T47D (cell line): ENCODE measurements around the gene SERAC1.

Source experiments
- DNase-seq, 2 experiments: peaks; one replicate each; pipeline versions ENCODE4 v3.0.0 to v3.0.0-alpha.2; 2011 to 2012; ENCODE audit warnings: low read depth in 1 of 2, low spot score in 1 of 2
- JUND ChIP-seq: IDR thresholded peaks from 2 replicates; pipeline ENCODE4 v1.6.1; 2012; ENCODE audit warnings: low read depth
- in situ Hi-C: cut with HindIII; loops from 2 replicates; pipeline ENCODE4 v1.10.0; 2016; ENCODE audit warnings: low sequenced_read_pairs, low pct_unique_long_range_greater_than_20kb

Gene SERAC1

GRCh38 chr6:158077676-158078075 lies 90.4 kb downstream of the SERAC1 start:
- no peak for DNase-seq
- in situ Hi-C loops, result no loop called here
- no peak for TF ChIP-seq JUND

GRCh38 chr6:158076548-158076947 lies 91.5 kb downstream of the SERAC1 start:
- in situ Hi-C loops, result no loop called here
- no peak for DNase-seq
- TF ChIP-seq JUND, result no peak

GRCh38 chr6:158073776-158074175 lies 94.3 kb downstream of the SERAC1 start:
- in situ Hi-C loops, result no loop called here
- no peak for DNase-seq
- no peak for TF ChIP-seq JUND

- in situ Hi-C loops, result no loop called here
- peak; percentile 58 to 69 for DNase-seq
- TF ChIP-seq JUND, result no peak
These were observed 95.9 kb downstream of the SERAC1 start for GRCh38 chr6:158072083-158072721.

- in situ Hi-C loops, result no loop called here
- DNase-seq, result no peak
- no peak for TF ChIP-seq JUND
These were observed 96.7 kb downstream of the SERAC1 start for GRCh38 chr6:158071121-158072082.

- no peak for TF ChIP-seq JUND
- in situ Hi-C loops, result no loop called here
- no peak for DNase-seq
These were observed 97.5 kb downstream of the SERAC1 start for GRCh38 chr6:158070513-158070912.

- in situ Hi-C loops, result no loop called here
- TF ChIP-seq JUND, result no peak
- no peak for DNase-seq
These were observed 98.3 kb downstream of the SERAC1 start for GRCh38 chr6:158069800-158070195.

- in situ Hi-C loops, result no loop called here
- TF ChIP-seq JUND, result no peak
- no peak for DNase-seq
These were observed 98.9 kb downstream of the SERAC1 start for GRCh38 chr6:158068893-158069799.

GRCh38 chr6:158068156-158068892 lies 99.7 kb downstream of the SERAC1 start:
- no peak for DNase-seq
- no peak for TF ChIP-seq JUND
- in situ Hi-C loops, result no loop called here

- TF ChIP-seq JUND, result no peak
- peak in 1 of 2 experiments; percentile 65 for DNase-seq
- in situ Hi-C loops, result no loop called here
These were observed 100.5 kb downstream of the SERAC1 start for GRCh38 chr6:158067436-158068015.

- in situ Hi-C loops, result no loop called here
- TF ChIP-seq JUND, result no peak
- no peak for DNase-seq
These were observed 101.8 kb downstream of the SERAC1 start for GRCh38 chr6:158066136-158066781.
